ENCODE measurements around the gene NARF.

Gene NARF

GRCh38 chr17:82440469-82440981 is 18.0 kb upstream of the NARF start:
- no peaks in the 10 kb centered on the region for H3K9me3 Mint-ChIP-seq
- DNase-seq (no peak), ATAC-seq (no peak)
- H3K27ac Mint-ChIP-seq = peak overlapping the region; percentile 52 to 76
- no peaks in the 10 kb centered on the region for H3K27me3 Mint-ChIP-seq
- no peak overlapping the region for H3K4me3 Mint-ChIP-seq
- peaks cover 16% of the 10 kb centered on the region for H3K4me1 Mint-ChIP-seq

GRCh38 chr17:82440991-82441627 is 17.4 kb upstream of the NARF start:
- Mint-ChIP-seq H3K27me3 (no peaks in the 10 kb centered on the region), H3K27ac (no peak overlapping the region), H3K9me3 (no peaks in the 10 kb centered on the region), H3K4me3 (no peak overlapping the region), H3K4me1 (peaks cover 22% of the 10 kb centered on the region)
- DNase-seq (no peak), ATAC-seq (peak; percentile 11)

- Mint-ChIP-seq H3K27me3 (no peaks in the 10 kb centered on the region), H3K4me3 (no peak overlapping the region), H3K27ac (no peak overlapping the region), H3K4me1 (peaks cover 30% of the 10 kb centered on the region), H3K9me3 (no peaks in the 10 kb centered on the region)
- ATAC-seq = no peak
- no peak for DNase-seq
Measured at GRCh38 chr17:82441691-82442487, 16.7 kb upstream of the NARF start.

GRCh38 chr17:82442643-82443464 is 15.7 kb upstream of the NARF start:
- Mint-ChIP-seq H3K27ac (peak overlapping the region in 1 of 2 donors; percentile 42), H3K27me3 (no peaks in the 10 kb centered on the region), H3K4me3 (no peak overlapping the region), H3K9me3 (no peaks in the 10 kb centered on the region), H3K4me1 (peaks cover 39% of the 10 kb centered on the region)
- ATAC-seq (no peak), DNase-seq (no peak)

GRCh38 chr17:82443465-82444283 is 14.9 kb upstream of the NARF start:
- no peaks in the 10 kb centered on the region for H3K9me3 Mint-ChIP-seq
- no peaks in the 10 kb centered on the region for H3K27me3 Mint-ChIP-seq
- peak overlapping the region in 1 of 2 donors; percentile 42 for H3K27ac Mint-ChIP-seq
- no peak overlapping the region for H3K4me3 Mint-ChIP-seq
- DNase-seq = no peak
- peaks cover 41% of the 10 kb centered on the region for H3K4me1 Mint-ChIP-seq
- ATAC-seq = no peak

- Mint-ChIP-seq H3K27me3 (no peaks in the 10 kb centered on the region), H3K4me1 (peaks cover 45% of the 10 kb centered on the region), H3K9me3 (no peaks in the 10 kb centered on the region), H3K4me3 (no peak overlapping the region), H3K27ac (no peak overlapping the region)
- no peak for DNase-seq
- no peak for ATAC-seq
Measured at GRCh38 chr17:82444284-82444893, 14.2 kb upstream of the NARF start.

- Mint-ChIP-seq H3K27me3 (no peaks in the 10 kb centered on the region), H3K4me1 (peaks cover 49% of the 10 kb centered on the region), H3K4me3 (no peak overlapping the region), H3K27ac (no peak overlapping the region), H3K9me3 (no peaks in the 10 kb centered on the region)
- ATAC-seq = no peak
- no peak for DNase-seq
Measured at GRCh38 chr17:82444941-82445521, 13.5 kb upstream of the NARF start.

GRCh38 chr17:82445542-82445941 is 13.0 kb upstream of the NARF start:
- H3K27ac Mint-ChIP-seq = peak overlapping the region in 1 of 2 donors; percentile 88
- no peak overlapping the region for H3K4me3 Mint-ChIP-seq
- H3K4me1 Mint-ChIP-seq = peaks cover 46% of the 10 kb centered on the region
- DNase-seq = no peak
- no peak for ATAC-seq
- H3K27me3 Mint-ChIP-seq = no peaks in the 10 kb centered on the region
- H3K9me3 Mint-ChIP-seq = no peaks in the 10 kb centered on the region

GRCh38 chr17:82446124-82446523 is 12.4 kb upstream of the NARF start:
- Mint-ChIP-seq H3K4me1 (peaks cover 45% of the 10 kb centered on the region), H3K27me3 (no peaks in the 10 kb centered on the region), H3K9me3 (no peaks in the 10 kb centered on the region), H3K4me3 (no peak overlapping the region), H3K27ac (peak overlapping the region; percentile 52 to 88)
- DNase-seq (no peak), ATAC-seq (no peak)

- peak overlapping the region in 1 of 2 donors; percentile 90 for H3K27ac Mint-ChIP-seq
- no peaks in the 10 kb centered on the region for H3K9me3 Mint-ChIP-seq
- peak overlapping the region in 1 of 2 donors; percentile 24 for H3K4me3 Mint-ChIP-seq
- DNase-seq (no peak), ATAC-seq (no peak)
- H3K4me1 Mint-ChIP-seq = peaks cover 51% of the 10 kb centered on the region
- no peaks in the 10 kb centered on the region for H3K27me3 Mint-ChIP-seq
Measured at GRCh38 chr17:82446649-82447048, 11.9 kb upstream of the NARF start.

GRCh38 chr17:82447876-82448275 is 10.7 kb upstream of the NARF start:
- H3K9me3 Mint-ChIP-seq = no peaks in the 10 kb centered on the region
- ATAC-seq (no peak), DNase-seq (no peak)
- peak overlapping the region; percentile 49 to 61 for H3K4me3 Mint-ChIP-seq
- H3K27me3 Mint-ChIP-seq = no peaks in the 10 kb centered on the region
- peak overlapping the region in 1 of 2 donors; percentile 93 for H3K27ac Mint-ChIP-seq
- H3K4me1 Mint-ChIP-seq = peaks cover 55% of the 10 kb centered on the region

GRCh38 chr17:82449131-82449882 is 9.2 kb upstream of the NARF start:
- no peaks in the 10 kb centered on the region for H3K9me3 Mint-ChIP-seq
- H3K27ac Mint-ChIP-seq = peak overlapping the region; percentile 96 to 99
- ATAC-seq (peak; percentile 79), DNase-seq (peak; percentile 49 to 87)
- H3K4me3 Mint-ChIP-seq = peak overlapping the region; percentile 94 to 95
- no peaks in the 10 kb centered on the region for H3K27me3 Mint-ChIP-seq
- H3K4me1 Mint-ChIP-seq = peaks cover 49% of the 10 kb centered on the region

- Mint-ChIP-seq H3K4me1 (peaks cover 49% of the 10 kb centered on the region), H3K27ac (peak overlapping the region; percentile 96 to 99), H3K27me3 (no peaks in the 10 kb centered on the region), H3K9me3 (no peaks in the 10 kb centered on the region), H3K4me3 (peak overlapping the region; percentile 94 to 95)
- ATAC-seq (peak; percentile 52), DNase-seq (peak; percentile 34 to 77)
Measured at GRCh38 chr17:82449883-82450356, 8.6 kb upstream of the NARF start.

All from stimulated activated naive CD8-positive, alpha-beta T cell treated with anti-CD3 and anti-CD28 coated beads, Interleukin-15, amount 100 ng/mL, for 72 hours (primary cell).